Body of pancreas (tissue), 4 donors: ENCODE measurements around the gene HIBADH. TPM values are rescaled to one million over a fixed set of nuclear protein-coding genes. Genes with fewer than 3 reads are reported as not detected.

Experiments
- ATAC-seq: fragments of 150-250 bp; one replicate; pipeline ENCODE4 v1.9.1; 2016
- DNase-seq, 4 donors: peaks; one replicate each; pipeline ENCODE4 v3.0.0-alpha.2; 2019
- H3K27ac ChIP-seq, 4 donors: fragments of 200-600 bp; sonication (generic); 1 replicate in 3 of 4; 2 replicates in 1 of 4; pipeline versions ENCODE4 v1.5.1 to v1.6.1; 2016 to 2019; ENCODE audit warnings: mild to moderate bottlenecking in 1 of 4, mixed read lengths in 1 of 4, moderate library complexity in 1 of 4
- H3K27me3 ChIP-seq, 2 donors: fragments of 200-600 bp; sonication (generic); one replicate each; pipeline ENCODE4 v1.6.0; 2016; ENCODE audit warnings: mild to moderate bottlenecking in 1 of 2
- H3K36me3 ChIP-seq, 2 donors: fragments of 200-600 bp; sonication (generic); replicated peaks in 1 of 2; 2 replicates each; pipeline ENCODE4 v1.5.1; 2016; ENCODE audit warnings: low read depth in 2 of 2; ENCODE audit not compliant: insufficient read depth in 1 of 2
- H3K4me1 ChIP-seq: fragments of 200-600 bp; sonication (generic); one replicate; pipeline ENCODE4 v1.6.0; 2016
- H3K4me3 ChIP-seq, 2 donors: fragments of 200-600 bp; sonication (generic); 1 replicate in 1 of 2; 2 replicates in 1 of 2; pipeline ENCODE4 v1.5.1; 2016 to 2019
- H3K9me3 ChIP-seq, 3 donors: fragments of 200-600 bp; sonication (generic); 1 replicate in 2 of 3; 2 replicates in 1 of 3; pipeline ENCODE4 v1.5.1; 2016
- POLR2A ChIP-seq, 3 donors: fragments of 450-650 bp; IDR thresholded peaks; one replicate each; pipeline ENCODE4 v1.6.1; 2016; ENCODE audit warnings: antibody characterized with exemption in 3 of 3, mild to moderate bottlenecking in 2 of 3
- WGBS, 2 donors: methylation state at CpG; one replicate each; pipeline ENCODE4 v1.1.5; 2017; 5-methylcytosine and 5-hydroxymethylcytosine counted together
- intact Hi-C: fragments of 100-400 bp; cut with DNase I; formaldehyde crosslinking; loops from one replicate; pipeline ENCODE4 v1.15.1; 2023
- total RNA-seq, 2 donors: library from RNA; depleted of rRNA; stranded (reverse); fragments of >200 nt; gene quantifications; one replicate each; pipeline ENCODE4 v1.1.0, GENCODE V29; 2016
- TF ChIP-seq, protein P1 (sequence below), 7 experiments: fragments of 450-650 bp in 4 of 7; fragments of 200-600 bp in 3 of 7; sonication (generic) in 3 of 7; IDR thresholded peaks; one replicate each; pipeline ENCODE4 v1.5.1; 2016 to 2019; ENCODE audit warnings: antibody characterized with exemption in 7 of 7

The HIBADH gene
- total RNA-seq, 2 donors from 2014 or later = 22.1 to 31.0 TPM

DNA sequence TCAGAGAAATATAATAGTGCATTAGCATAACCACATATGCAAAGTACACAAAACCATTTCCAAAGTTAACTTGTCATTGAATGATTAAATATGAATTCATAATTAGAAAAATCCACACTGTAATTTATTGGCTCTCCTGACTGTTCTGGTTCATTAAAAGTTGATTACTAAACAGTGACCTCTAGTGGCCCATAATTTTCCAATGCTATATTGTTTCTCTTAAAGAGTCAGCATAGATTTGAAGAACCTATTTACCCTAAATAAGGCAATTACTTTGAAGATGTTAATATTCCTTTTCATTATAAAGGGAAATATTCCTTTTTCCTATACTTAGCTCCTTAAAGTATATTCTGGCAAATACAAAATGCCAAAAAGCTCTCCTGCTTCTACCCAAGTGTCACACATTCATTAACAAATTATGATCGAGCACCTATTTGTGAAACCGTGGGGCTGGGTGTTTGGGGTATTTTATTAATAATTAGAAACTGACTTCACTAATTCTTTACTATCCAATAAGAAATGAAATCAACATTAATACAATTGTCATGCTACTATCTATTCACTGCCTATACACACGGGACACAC, 86.2 kb downstream of the HIBADH start:
- TF ChIP-seq POLR2A (IDR thresholded peaks at IDR 0.05) = no peak
- TF ChIP-seq, protein P1, sequence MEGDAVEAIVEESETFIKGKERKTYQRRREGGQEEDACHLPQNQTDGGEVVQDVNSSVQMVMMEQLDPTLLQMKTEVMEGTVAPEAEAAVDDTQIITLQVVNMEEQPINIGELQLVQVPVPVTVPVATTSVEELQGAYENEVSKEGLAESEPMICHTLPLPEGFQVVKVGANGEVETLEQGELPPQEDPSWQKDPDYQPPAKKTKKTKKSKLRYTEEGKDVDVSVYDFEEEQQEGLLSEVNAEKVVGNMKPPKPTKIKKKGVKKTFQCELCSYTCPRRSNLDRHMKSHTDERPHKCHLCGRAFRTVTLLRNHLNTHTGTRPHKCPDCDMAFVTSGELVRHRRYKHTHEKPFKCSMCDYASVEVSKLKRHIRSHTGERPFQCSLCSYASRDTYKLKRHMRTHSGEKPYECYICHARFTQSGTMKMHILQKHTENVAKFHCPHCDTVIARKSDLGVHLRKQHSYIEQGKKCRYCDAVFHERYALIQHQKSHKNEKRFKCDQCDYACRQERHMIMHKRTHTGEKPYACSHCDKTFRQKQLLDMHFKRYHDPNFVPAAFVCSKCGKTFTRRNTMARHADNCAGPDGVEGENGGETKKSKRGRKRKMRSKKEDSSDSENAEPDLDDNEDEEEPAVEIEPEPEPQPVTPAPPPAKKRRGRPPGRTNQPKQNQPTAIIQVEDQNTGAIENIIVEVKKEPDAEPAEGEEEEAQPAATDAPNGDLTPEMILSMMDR (IDR thresholded peaks at IDR 0.05) = peak; percentile 33 to 76 (median 54)
- Histone ChIP-seq H3K27me3 (no peaks in the 10 kb centered on the region), H3K4me3 (no peak overlapping the region), H3K36me3 (no peaks in the 10 kb centered on the region), H3K9me3 (no peaks in the 10 kb centered on the region), H3K27ac (no peak overlapping the region), H3K4me1 (no peaks in the 10 kb centered on the region)
- no peak for ATAC-seq
- no peak for DNase-seq
- WGBS, 2 donors = 82 to 87% methylated on average over 3 of the region's 3 CpGs
- intact Hi-C loops = loop anchor here (10.0 kb wide), 1 partner anchor 382 kb away; no protein-coding TSS in a partner anchor

DNA sequence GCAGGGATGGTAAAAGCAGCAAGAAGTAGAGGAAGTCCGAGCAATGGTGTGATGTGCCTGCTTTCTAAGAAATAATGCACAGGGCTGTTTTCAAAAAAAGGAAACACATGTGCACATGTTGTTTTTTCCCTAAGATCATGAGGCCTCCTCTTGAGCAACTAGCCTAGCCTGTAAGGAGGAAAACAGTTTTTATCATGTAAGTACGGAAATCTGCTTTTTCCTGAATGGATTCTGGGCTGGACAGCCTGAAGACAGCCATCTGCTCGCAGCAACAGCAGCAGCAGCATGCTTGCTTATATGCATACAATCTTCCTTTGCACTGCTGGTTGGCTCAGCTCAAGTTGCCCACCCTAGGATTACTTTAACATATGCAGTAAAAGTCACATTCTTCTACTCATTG, 87.1 kb downstream of the HIBADH start:
- ATAC-seq = no peak
- Histone ChIP-seq H3K27me3 (no peaks in the 10 kb centered on the region), H3K4me1 (no peaks in the 10 kb centered on the region), H3K27ac (no peak overlapping the region), H3K36me3 (no peaks in the 10 kb centered on the region), H3K4me3 (no peak overlapping the region), H3K9me3 (no peaks in the 10 kb centered on the region)
- TF ChIP-seq, protein P1 (IDR thresholded peaks at IDR 0.05) = no peak
- TF ChIP-seq POLR2A (IDR thresholded peaks at IDR 0.05) = no peak
- 70 to 78% methylated on average over 3 of the region's 3 CpGs for WGBS, 2 donors
- DNase-seq = no peak
- intact Hi-C loops = loop anchor here (10.0 kb wide), 1 partner anchor 381 kb away; no protein-coding TSS in a partner anchor

DNA sequence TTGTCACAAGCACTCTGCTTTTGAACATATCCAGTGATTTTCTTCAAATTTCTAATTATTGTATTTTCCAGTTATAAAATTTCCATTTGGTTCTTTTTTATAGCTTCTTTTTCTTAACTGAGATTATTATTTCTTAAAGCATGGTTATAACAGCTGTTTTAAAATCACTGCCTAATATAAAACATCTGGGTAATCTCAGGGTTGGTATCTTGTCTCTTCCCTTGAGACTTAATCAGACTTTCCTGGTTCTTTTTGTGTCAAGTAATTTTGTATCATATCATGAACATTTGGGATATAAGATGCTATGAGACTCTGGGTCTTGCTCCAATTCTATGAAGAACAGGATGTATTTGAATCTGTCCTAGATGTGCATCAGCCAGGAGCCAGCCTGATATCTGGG, 93.6 kb downstream of the HIBADH start:
- no peaks in the 10 kb centered on the region for H3K4me1 ChIP-seq
- no peaks in the 10 kb centered on the region for H3K27me3 ChIP-seq
- no peaks in the 10 kb centered on the region for H3K36me3 ChIP-seq
- no peaks in the 10 kb centered on the region for H3K9me3 ChIP-seq
- no peak for DNase-seq
- TF ChIP-seq POLR2A (IDR thresholded peaks at IDR 0.05) = no peak
- TF ChIP-seq, protein P1 (IDR thresholded peaks at IDR 0.05) = no peak
- no peak for ATAC-seq
- intact Hi-C loops = no loop called here
- no peak overlapping the region for H3K27ac ChIP-seq
- no peak overlapping the region for H3K4me3 ChIP-seq

DNA sequence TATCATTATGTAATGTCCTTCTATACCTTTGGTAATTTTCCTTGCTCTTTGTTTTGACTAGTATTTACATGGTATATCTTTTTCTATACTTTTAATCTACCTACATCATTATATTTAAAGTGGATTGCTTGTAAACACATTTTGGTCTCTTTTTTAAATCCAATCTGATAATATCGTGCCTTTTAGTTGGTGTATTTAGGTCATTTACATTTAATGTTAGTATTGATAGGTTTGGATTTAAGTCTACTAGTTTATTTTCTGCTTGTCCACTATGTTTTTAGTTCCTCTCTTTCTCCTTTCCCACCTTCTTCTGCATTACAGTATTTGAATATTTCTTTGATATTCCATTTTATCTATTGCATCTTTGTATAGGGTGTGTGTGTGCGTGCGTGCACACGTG, 95.4 kb downstream of the HIBADH start:
- DNase-seq (no peak), ATAC-seq (no peak)
- Histone ChIP-seq H3K36me3 (no peaks in the 10 kb centered on the region), H3K4me3 (no peak overlapping the region), H3K27me3 (no peaks in the 10 kb centered on the region), H3K27ac (no peak overlapping the region), H3K4me1 (no peaks in the 10 kb centered on the region), H3K9me3 (no peaks in the 10 kb centered on the region)
- TF ChIP-seq POLR2A (IDR thresholded peaks at IDR 0.05) = no peak
- TF ChIP-seq, protein P1 (IDR thresholded peaks at IDR 0.05) = no peak
- intact Hi-C loops = no loop called here
- 97 to 98% methylated on average over 4 of the region's 4 CpGs for WGBS, 2 donors

DNA sequence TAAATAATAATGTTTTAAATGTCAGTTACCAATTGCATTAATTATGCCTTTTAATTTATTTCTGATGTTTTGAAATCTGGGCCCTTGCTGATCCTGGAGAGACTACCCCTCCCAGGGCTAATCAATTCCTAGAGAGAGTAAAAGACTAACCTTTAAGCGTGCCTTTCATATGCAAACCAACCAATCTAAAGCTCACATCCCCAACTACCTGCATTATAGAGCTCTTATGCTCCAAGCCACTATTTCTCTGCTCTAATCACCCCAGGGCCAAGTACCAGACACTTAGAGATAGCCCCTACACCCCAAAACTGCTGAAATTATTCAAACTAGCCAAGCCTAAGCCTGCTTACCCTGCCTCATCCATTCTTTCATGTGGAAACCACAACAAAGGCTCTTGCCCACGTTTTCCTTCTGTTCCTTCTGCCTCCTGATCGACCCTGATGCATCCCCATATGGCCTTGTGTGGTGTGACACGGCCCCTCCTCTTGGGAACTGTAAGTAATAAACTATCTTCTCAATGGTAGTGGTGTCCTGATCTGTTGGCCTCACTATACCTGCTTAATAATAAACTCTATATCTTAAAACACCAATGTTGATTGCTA, 97.7 kb downstream of the HIBADH start:
- Histone ChIP-seq H3K36me3 (no peaks in the 10 kb centered on the region), H3K4me3 (no peak overlapping the region), H3K27ac (no peak overlapping the region), H3K4me1 (no peaks in the 10 kb centered on the region), H3K9me3 (no peaks in the 10 kb centered on the region), H3K27me3 (no peaks in the 10 kb centered on the region)
- intact Hi-C loops = no loop called here
- 81 to 86% methylated on average over 4 of the region's 4 CpGs for WGBS, 2 donors
- no peak for DNase-seq
- ATAC-seq = no peak
- TF ChIP-seq, protein P1 (IDR thresholded peaks at IDR 0.05) = no peak
- no peak for TF ChIP-seq POLR2A (IDR thresholded peaks at IDR 0.05)
